Activated naive CD4-positive, alpha-beta T cell treated with anti-CD3 and anti-CD28 coated beads, Interleukin-2, amount 50 U/mL, for 16 hours (primary cell): ENCODE results near the gene MARCHF9.

Experiments used
- DNase-seq: peaks from one replicate; pipeline ENCODE4 v3.0.0-alpha.2; 2020

MARCHF9 gene

DNA sequence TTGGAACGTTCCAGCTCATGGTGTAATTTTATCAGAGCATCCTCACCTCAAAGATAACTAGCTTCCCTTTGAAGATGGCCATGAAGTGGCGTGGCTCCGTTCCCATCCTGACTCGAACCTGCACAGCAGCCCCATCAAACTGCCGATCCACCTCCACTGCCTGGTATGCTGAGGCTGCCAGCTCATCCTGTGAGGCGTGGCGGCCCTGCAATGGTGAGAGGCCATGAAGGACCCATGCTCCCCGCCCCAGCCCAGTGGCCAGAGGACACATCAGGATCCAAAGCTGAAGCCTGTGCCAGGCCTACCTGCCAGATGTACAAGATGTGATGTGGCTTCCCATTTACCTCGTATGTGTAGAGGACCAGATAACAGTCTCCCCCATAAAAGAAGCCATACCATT lies 52.4 kb downstream of the MARCHF9 start:
- no peak for DNase-seq

DNA sequence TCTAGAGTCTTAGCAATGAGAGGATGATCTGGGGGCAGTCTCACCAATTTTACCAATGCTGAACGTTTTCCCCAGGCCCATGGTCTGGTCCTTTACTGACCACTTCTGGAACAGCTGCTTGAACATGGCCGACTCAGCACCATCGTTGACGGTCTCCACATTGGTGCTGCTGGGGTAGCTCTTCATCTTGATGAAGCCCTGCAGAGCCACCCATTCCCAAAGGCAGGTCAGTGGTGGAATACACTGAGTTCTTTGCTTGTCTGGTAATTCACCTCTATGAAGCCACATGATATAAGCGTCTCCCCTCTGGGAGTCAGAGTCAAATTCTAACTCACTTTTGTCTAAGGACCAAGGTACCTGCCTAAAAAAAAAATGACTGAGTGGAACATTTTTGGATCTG lies 53.4 kb downstream of the MARCHF9 start:
- no peak for DNase-seq

DNA sequence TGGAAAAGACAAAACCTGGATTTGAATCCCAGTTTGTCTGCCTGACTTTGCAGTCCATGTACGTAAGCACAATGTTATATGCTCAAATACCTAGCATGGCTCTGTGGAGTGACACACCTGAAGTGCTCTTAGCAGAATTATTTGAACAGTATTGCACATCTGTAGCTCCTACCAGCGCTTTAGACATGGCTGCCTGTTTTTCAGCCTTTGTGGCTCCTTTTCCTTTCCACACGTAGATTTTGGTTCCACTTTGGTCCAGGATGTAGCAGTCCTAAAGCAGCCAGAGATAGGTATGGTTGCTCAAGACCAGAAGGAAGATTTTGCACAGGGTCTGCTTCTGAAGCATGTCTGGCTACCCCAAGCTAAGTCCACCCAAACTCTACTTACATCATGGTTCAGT lies 54.5 kb downstream of the MARCHF9 start:
- no peak for DNase-seq
